GM21786 (cell line): ENCODE data around the gene SBDS.

Experiments used
- ATAC-seq: cut with Tn5 transposase; IDR thresholded peaks from one replicate; pipeline ENCODE4 v1.9.1; 2021; ENCODE audit not compliant: unreplicated experiment

The SBDS gene

GRCh38 chr7:66948480-66949109 lies 46.8 kb downstream of the SBDS start:
- no peak for ATAC-seq

DNA sequence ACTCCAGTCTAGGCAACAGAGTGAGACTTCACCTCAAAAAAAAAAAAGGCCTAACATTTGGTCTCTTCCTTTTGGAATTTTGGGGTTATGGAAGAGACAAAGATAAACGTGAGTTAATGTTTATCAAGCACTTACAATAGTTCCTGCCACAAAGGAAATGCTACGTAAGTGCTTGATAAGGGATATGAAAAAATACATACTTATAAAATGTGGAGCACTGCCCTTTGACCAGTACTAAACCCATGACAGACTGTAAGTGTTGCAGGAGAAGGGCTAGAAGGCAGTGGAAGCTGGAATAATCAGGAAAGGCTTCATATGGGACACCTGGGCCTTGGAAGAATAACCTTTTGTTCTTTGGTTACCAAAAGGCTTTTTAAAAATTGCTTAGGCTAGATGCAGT lies 48.8 kb downstream of the SBDS start:
- ATAC-seq, result no peak

- no peak for ATAC-seq
These were observed 56.1 kb downstream of the SBDS start for GRCh38 chr7:66939325-66939724.

GRCh38 chr7:66937940-66938339 lies 57.4 kb downstream of the SBDS start:
- ATAC-seq, result no peak
